Measurements from ENCODE around the gene MAD1L1.
A peak's percentile ranks its signal among the peaks of the same experiment; 100 is the strongest.

Gene MAD1L1

GRCh38 chr7:2205036-2205780 lies 27.5 kb downstream of the MAD1L1 start:
- Histone ChIP-seq H2BK5ac (ENCODE audit: low read depth, low read length, poor library complexity) (no peak overlapping the region), H3K27ac (ENCODE audit: low read depth, low read length) (no peak overlapping the region), H3K4ac (ENCODE audit: low read depth, low read length) (no peak overlapping the region), H3K4me1 (ENCODE audit: control insufficient read depth in 1 of 2, insufficient read depth in 2 of 2, low read length in 2 of 2) (peaks cover 14 to 27% of the 10 kb centered on the region in 2 experiments), H4K12ac (ENCODE audit: low read depth, low read length) (no peak overlapping the region), H2AFZ (ENCODE audit: insufficient read depth, low read length, poor library complexity) (no peak overlapping the region), H2BK12ac (ENCODE audit: low read length) (no peak overlapping the region), H3K27me3 (ENCODE audit: insufficient read depth, low read length) (no peaks in the 10 kb centered on the region), H3K4me3 (ENCODE audit: low read depth, low read length) (no peak overlapping the region), H3K36me3 (ENCODE audit: control insufficient read depth in 1 of 2, insufficient read depth in 2 of 2, low read length in 2 of 2) (peaks cover 25 to 27% of the 10 kb centered on the region in 2 experiments), H4K91ac (ENCODE audit: low read depth, low read length) (no peak overlapping the region), H3K4me2 (ENCODE audit: low read length) (no peak overlapping the region), H3K14ac (ENCODE audit: low read length) (no peak overlapping the region), H2AK5ac (ENCODE audit: low read length) (no peak overlapping the region), H2BK120ac (ENCODE audit: insufficient read depth, low read length, poor library complexity) (no peak overlapping the region), H3K79me2 (ENCODE audit: control insufficient read depth, insufficient read depth, low read length, poor library complexity) (no peaks in the 10 kb centered on the region), H3K79me1 (ENCODE audit: low read length) (no peaks in the 10 kb centered on the region), H3K23ac (ENCODE audit: low read length) (no peak overlapping the region), H3K9me3 (ENCODE audit: insufficient read depth, low read depth, low read length) (no peaks in the 10 kb centered on the region), H4K8ac (ENCODE audit: low read depth, low read length) (no peak overlapping the region), H3K18ac (ENCODE audit: low read length) (no peak overlapping the region), H3K9ac (ENCODE audit: low read length) (no peak overlapping the region)
- WGBS (ENCODE audit: extremely low coverage, insufficient coverage, insufficient read length) = no CpG with 5 or more reads among the region's 16 CpGs
- DNase-seq = no peak

- Histone ChIP-seq H3K4me3 (ENCODE audit: low read depth, low read length) (no peak overlapping the region), H4K12ac (ENCODE audit: low read depth, low read length) (no peak overlapping the region), H3K4ac (ENCODE audit: low read depth, low read length) (no peak overlapping the region), H3K14ac (ENCODE audit: low read length) (no peak overlapping the region), H2BK5ac (ENCODE audit: low read depth, low read length, poor library complexity) (no peak overlapping the region), H3K23ac (ENCODE audit: low read length) (no peak overlapping the region), H4K91ac (ENCODE audit: low read depth, low read length) (no peak overlapping the region), H2AFZ (ENCODE audit: insufficient read depth, low read length, poor library complexity) (no peak overlapping the region), H2BK12ac (ENCODE audit: low read length) (no peak overlapping the region), H3K79me1 (ENCODE audit: low read length) (no peaks in the 10 kb centered on the region), H4K8ac (ENCODE audit: low read depth, low read length) (no peak overlapping the region), H3K27ac (ENCODE audit: low read depth, low read length) (no peak overlapping the region), H3K9ac (ENCODE audit: low read length) (no peak overlapping the region), H3K4me2 (ENCODE audit: low read length) (peak overlapping the region; percentile 22), H2AK5ac (ENCODE audit: low read length) (no peak overlapping the region), H3K79me2 (ENCODE audit: control insufficient read depth, insufficient read depth, low read length, poor library complexity) (no peaks in the 10 kb centered on the region), H3K36me3 (ENCODE audit: control insufficient read depth in 1 of 2, insufficient read depth in 2 of 2, low read length in 2 of 2) (peaks cover 33 to 34% of the 10 kb centered on the region in 2 experiments), H3K18ac (ENCODE audit: low read length) (no peak overlapping the region), H3K9me3 (ENCODE audit: insufficient read depth, low read depth, low read length) (peaks cover 4% of the 10 kb centered on the region), H3K4me1 (ENCODE audit: control insufficient read depth in 1 of 2, insufficient read depth in 2 of 2, low read length in 2 of 2) (peaks cover 14 to 27% of the 10 kb centered on the region in 2 experiments), H3K27me3 (ENCODE audit: insufficient read depth, low read length) (no peaks in the 10 kb centered on the region), H2BK120ac (ENCODE audit: insufficient read depth, low read length, poor library complexity) (no peak overlapping the region)
- WGBS (ENCODE audit: extremely low coverage, insufficient coverage, insufficient read length) = no CpG with 5 or more reads among the region's 11 CpGs
- no peak for DNase-seq
Measured at GRCh38 chr7:2204446-2204845, 28.3 kb downstream of the MAD1L1 start.

DNA sequence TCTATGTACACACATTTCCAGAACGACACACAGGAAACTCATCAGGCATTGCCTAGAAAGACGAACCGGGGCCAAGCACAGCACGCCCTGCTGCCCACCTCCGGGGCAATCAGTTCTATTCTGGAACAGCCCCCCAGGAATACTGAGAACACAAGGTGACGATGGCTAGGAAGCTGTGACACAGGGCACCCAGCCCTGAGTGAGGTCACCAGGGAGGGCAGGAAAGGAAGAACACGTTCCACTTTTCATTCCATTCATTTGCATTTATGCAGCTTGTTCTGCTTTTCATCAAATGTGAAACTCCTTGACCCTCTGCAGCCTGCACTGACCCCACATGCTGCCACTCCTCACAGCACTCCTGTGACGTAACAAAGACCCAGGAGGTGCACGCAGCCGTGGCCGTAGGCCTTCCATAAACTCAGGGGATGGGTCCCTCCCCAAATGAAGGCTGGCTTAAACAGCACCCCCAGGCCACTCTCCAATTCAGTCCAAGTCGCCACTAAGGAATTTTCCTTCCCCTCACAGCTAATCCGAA lies 28.9 kb downstream of the MAD1L1 start:
- no peak overlapping the region for H3K9ac ChIP-seq (ENCODE audit: low read length)
- no peak for DNase-seq
- no peak overlapping the region for H2AK5ac ChIP-seq (ENCODE audit: low read length)

DNA sequence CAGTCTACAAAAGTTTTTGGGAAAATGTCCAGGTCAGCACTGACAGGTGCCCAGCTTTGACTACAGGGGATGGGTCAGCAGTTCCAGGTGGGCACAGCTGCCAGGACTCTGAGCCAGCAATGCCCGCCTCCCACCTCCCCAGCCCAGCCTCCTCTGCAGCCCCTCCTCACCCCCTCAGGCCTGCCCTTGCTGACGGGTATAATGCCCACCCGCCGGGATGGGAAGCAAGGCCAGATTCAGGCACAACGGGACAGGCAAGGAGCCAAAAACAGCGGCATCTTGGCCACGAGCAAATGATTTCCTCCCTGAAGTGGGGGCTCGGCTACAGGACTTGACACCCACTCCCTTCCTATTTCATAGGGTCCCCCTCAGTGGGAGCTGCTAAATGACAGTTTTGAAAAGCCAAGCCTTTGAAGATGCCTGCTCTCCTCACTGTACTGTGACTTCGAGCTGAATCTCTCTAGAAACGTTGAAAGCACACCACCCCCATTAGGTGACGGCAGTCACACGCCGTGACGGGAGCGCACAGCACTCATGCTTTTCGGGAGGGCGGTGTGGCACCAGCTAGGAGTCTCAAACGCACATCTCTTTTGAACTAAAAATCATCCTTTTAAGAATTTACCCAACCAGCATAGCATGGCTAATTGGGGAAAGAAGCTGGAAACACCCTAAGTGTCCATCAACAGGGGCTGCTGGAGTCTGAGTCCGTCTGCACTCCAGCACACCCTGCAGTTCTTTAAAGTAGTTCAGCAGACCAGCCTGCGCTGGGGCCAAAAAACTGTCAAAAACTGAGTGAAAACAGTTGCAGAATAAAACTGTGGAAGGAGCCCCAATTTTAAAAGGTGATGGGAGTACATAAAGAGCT lies 29.6 kb downstream of the MAD1L1 start:
- no peak overlapping the region for H3K9ac ChIP-seq (ENCODE audit: low read length)

More for the DNA sequence above, 28.9 kb downstream of the MAD1L1 start:
- no peaks in the 10 kb centered on the region for H3K27me3 ChIP-seq (ENCODE audit: insufficient read depth, low read length)
- H3K14ac ChIP-seq (ENCODE audit: low read length) = no peak overlapping the region
- H3K79me1 ChIP-seq (ENCODE audit: low read length) = no peaks in the 10 kb centered on the region
- peak overlapping the region; percentile 22 for H3K4me2 ChIP-seq (ENCODE audit: low read length)
- peaks cover 14 to 27% of the 10 kb centered on the region in 2 experiments for H3K4me1 ChIP-seq (ENCODE audit: control insufficient read depth in 1 of 2, insufficient read depth in 2 of 2, low read length in 2 of 2)
- H3K18ac ChIP-seq (ENCODE audit: low read length) = no peak overlapping the region
- no CpG with 5 or more reads among the region's 13 CpGs for WGBS (ENCODE audit: extremely low coverage, insufficient coverage, insufficient read length)
- no peak overlapping the region for H4K8ac ChIP-seq (ENCODE audit: low read depth, low read length)
- no peak overlapping the region for H3K23ac ChIP-seq (ENCODE audit: low read length)
- H3K4ac ChIP-seq (ENCODE audit: low read depth, low read length) = no peak overlapping the region
- H3K27ac ChIP-seq (ENCODE audit: low read depth, low read length) = peak overlapping the region; percentile 7
- peaks cover 4% of the 10 kb centered on the region for H3K9me3 ChIP-seq (ENCODE audit: insufficient read depth, low read depth, low read length)
- H4K12ac ChIP-seq (ENCODE audit: low read depth, low read length) = no peak overlapping the region
- no peaks in the 10 kb centered on the region for H3K79me2 ChIP-seq (ENCODE audit: control insufficient read depth, insufficient read depth, low read length, poor library complexity)
- no peak overlapping the region for H2BK12ac ChIP-seq (ENCODE audit: low read length)
- no peak overlapping the region for H2BK5ac ChIP-seq (ENCODE audit: low read depth, low read length, poor library complexity)
- H4K91ac ChIP-seq (ENCODE audit: low read depth, low read length) = no peak overlapping the region
- H3K36me3 ChIP-seq (ENCODE audit: control insufficient read depth in 1 of 2, insufficient read depth in 2 of 2, low read length in 2 of 2) = peaks cover 36% of the 10 kb centered on the region in 2 experiments
- H2AFZ ChIP-seq (ENCODE audit: insufficient read depth, low read length, poor library complexity) = no peak overlapping the region
- H3K4me3 ChIP-seq (ENCODE audit: low read depth, low read length) = no peak overlapping the region
- no peak overlapping the region for H2BK120ac ChIP-seq (ENCODE audit: insufficient read depth, low read length, poor library complexity)

More for the DNA sequence above, 29.6 kb downstream of the MAD1L1 start:
- Histone ChIP-seq H4K8ac (ENCODE audit: low read depth, low read length) (no peak overlapping the region), H2BK5ac (ENCODE audit: low read depth, low read length, poor library complexity) (no peak overlapping the region), H3K27me3 (ENCODE audit: insufficient read depth, low read length) (no peaks in the 10 kb centered on the region), H3K4me2 (ENCODE audit: low read length) (peak overlapping the region; percentile 22), H2BK12ac (ENCODE audit: low read length) (no peak overlapping the region), H3K79me1 (ENCODE audit: low read length) (no peaks in the 10 kb centered on the region), H3K36me3 (ENCODE audit: control insufficient read depth in 1 of 2, insufficient read depth in 2 of 2, low read length in 2 of 2) (peaks cover 36 to 37% of the 10 kb centered on the region in 2 experiments), H3K4me3 (ENCODE audit: low read depth, low read length) (no peak overlapping the region), H3K79me2 (ENCODE audit: control insufficient read depth, insufficient read depth, low read length, poor library complexity) (no peaks in the 10 kb centered on the region), H2BK120ac (ENCODE audit: insufficient read depth, low read length, poor library complexity) (no peak overlapping the region), H3K9me3 (ENCODE audit: insufficient read depth, low read depth, low read length) (peaks cover 4% of the 10 kb centered on the region), H3K4ac (ENCODE audit: low read depth, low read length) (no peak overlapping the region), H2AFZ (ENCODE audit: insufficient read depth, low read length, poor library complexity) (no peak overlapping the region), H3K14ac (ENCODE audit: low read length) (no peak overlapping the region), H3K18ac (ENCODE audit: low read length) (no peak overlapping the region), H4K12ac (ENCODE audit: low read depth, low read length) (no peak overlapping the region), H3K27ac (ENCODE audit: low read depth, low read length) (peak overlapping the region; percentile 7), H3K23ac (ENCODE audit: low read length) (no peak overlapping the region), H3K4me1 (ENCODE audit: control insufficient read depth in 1 of 2, insufficient read depth in 2 of 2, low read length in 2 of 2) (peaks cover 14 to 27% of the 10 kb centered on the region in 2 experiments), H2AK5ac (ENCODE audit: low read length) (no peak overlapping the region), H4K91ac (ENCODE audit: low read depth, low read length) (no peak overlapping the region)
- WGBS (ENCODE audit: extremely low coverage, insufficient coverage, insufficient read length) = no CpG with 5 or more reads among the region's 20 CpGs
- no peak for DNase-seq

Measured in trophoblast cell (in vitro differentiated cells and primary cell).